GM21390 (cell line): ENCODE results near the gene MOB2.

Experiments
- ATAC-seq: cut with Tn5 transposase; IDR thresholded peaks from one replicate; pipeline ENCODE4 v1.9.1; 2021; ENCODE audit not compliant: unreplicated experiment

MOB2 gene

GRCh38 chr11:1422481-1422880, 64.1 kb downstream of the MOB2 start:
- ATAC-seq: no peak

GRCh38 chr11:1421291-1421690, 65.3 kb downstream of the MOB2 start:
- no peak for ATAC-seq

GRCh38 chr11:1419811-1420210, 66.8 kb downstream of the MOB2 start:
- no peak for ATAC-seq
